ENCODE data around the gene MUC15.

Gene MUC15

GRCh38 chr11:26519469-26519868 lies 52.6 kb downstream of the MUC15 start:
- TF ChIP-seq TAF1 (IDR thresholded peaks at IDR 0.05; ENCODE audit: borderline replicate concordance, insufficient read depth, low read length): no peak
- TF ChIP-seq FOXP2 (optimal IDR thresholded peaks at IDR 0.05; ENCODE audit: borderline replicate concordance, extremely low read depth, extremely low read length, insufficient read depth): no peak
- TF ChIP-seq SIN3A (IDR thresholded peaks at IDR 0.05; ENCODE audit: borderline replicate concordance, insufficient read depth, low read length): no peak
- no peak for TF ChIP-seq POLR2AphosphoS5 (IDR thresholded peaks at IDR 0.05; ENCODE audit: low read depth, low read length)
- no peak for TF ChIP-seq REST (IDR thresholded peaks at IDR 0.05; ENCODE audit: insufficient read depth in 1 of 2, low read depth in 2 of 2, low read length in 2 of 2)

GRCh38 chr11:26512196-26512595 lies 59.9 kb downstream of the MUC15 start:
- TF ChIP-seq POLR2AphosphoS5 (IDR thresholded peaks at IDR 0.05; ENCODE audit: low read depth, low read length) (no peak), FOXP2 (optimal IDR thresholded peaks at IDR 0.05; ENCODE audit: borderline replicate concordance, extremely low read depth, extremely low read length, insufficient read depth) (no peak), SIN3A (IDR thresholded peaks at IDR 0.05; ENCODE audit: borderline replicate concordance, insufficient read depth, low read length) (no peak), TAF1 (IDR thresholded peaks at IDR 0.05; ENCODE audit: borderline replicate concordance, insufficient read depth, low read length) (no peak), REST (IDR thresholded peaks at IDR 0.05; ENCODE audit: insufficient read depth in 1 of 2, low read depth in 2 of 2, low read length in 2 of 2) (no peak)

- TF ChIP-seq SIN3A (IDR thresholded peaks at IDR 0.05; ENCODE audit: borderline replicate concordance, insufficient read depth, low read length) (no peak), POLR2AphosphoS5 (IDR thresholded peaks at IDR 0.05; ENCODE audit: low read depth, low read length) (no peak), REST (IDR thresholded peaks at IDR 0.05; ENCODE audit: insufficient read depth in 1 of 2, low read depth in 2 of 2, low read length in 2 of 2) (no peak), TAF1 (IDR thresholded peaks at IDR 0.05; ENCODE audit: borderline replicate concordance, insufficient read depth, low read length) (no peak), FOXP2 (optimal IDR thresholded peaks at IDR 0.05; ENCODE audit: borderline replicate concordance, extremely low read depth, extremely low read length, insufficient read depth) (no peak)
These were observed 61.3 kb downstream of the MUC15 start for GRCh38 chr11:26510756-26511155.

- TF ChIP-seq POLR2AphosphoS5 (IDR thresholded peaks at IDR 0.05; ENCODE audit: low read depth, low read length) (no peak), FOXP2 (optimal IDR thresholded peaks at IDR 0.05; ENCODE audit: borderline replicate concordance, extremely low read depth, extremely low read length, insufficient read depth) (no peak), TAF1 (IDR thresholded peaks at IDR 0.05; ENCODE audit: borderline replicate concordance, insufficient read depth, low read length) (no peak), SIN3A (IDR thresholded peaks at IDR 0.05; ENCODE audit: borderline replicate concordance, insufficient read depth, low read length) (no peak), REST (IDR thresholded peaks at IDR 0.05; ENCODE audit: insufficient read depth in 1 of 2, low read depth in 2 of 2, low read length in 2 of 2) (no peak)
These were observed 61.9 kb downstream of the MUC15 start for GRCh38 chr11:26510164-26510563.
